Osteoblast (primary cell): ENCODE measurements around the gene HP. TPM values are rescaled to one million over a fixed set of nuclear protein-coding genes. Genes with fewer than 3 reads are reported as not detected.
A peak's percentile ranks its signal among the peaks of the same experiment; 100 is the strongest.

Source experiments
- DNase-seq: peaks from one replicate; pipeline ENCODE4 v3.0.0; 2011; ENCODE audit warnings: low spot score, mixed read lengths; ENCODE audit not compliant: insufficient read length; ENCODE audit errors: missing footprints
- H2AFZ ChIP-seq: 2 replicates; pipeline ENCODE4 v1.6.0; 2011; ENCODE audit warnings: mild to moderate bottlenecking, low read length
- H3K27ac ChIP-seq: 2 replicates; pipeline ENCODE4 v1.5.1; 2011; ENCODE audit warnings: mild to moderate bottlenecking, low read depth, low read length, moderate library complexity
- H3K27me3 ChIP-seq: 2 replicates; pipeline ENCODE4 v1.6.0; 2012; ENCODE audit warnings: mild to moderate bottlenecking, control low read depth, inconsistent platforms, low read length, moderate library complexity; ENCODE audit not compliant: insufficient read depth
- H3K36me3 ChIP-seq: 2 replicates; pipeline ENCODE4 v1.5.1; 2011; ENCODE audit warnings: mild to moderate bottlenecking, low read length, control low read depth, moderate library complexity; ENCODE audit not compliant: insufficient read depth
- H3K4me1 ChIP-seq: 2 replicates; pipeline ENCODE4 v1.5.1; 2011; ENCODE audit warnings: mild to moderate bottlenecking, low read length, control low read depth, moderate library complexity; ENCODE audit not compliant: insufficient read depth
- H3K4me2 ChIP-seq: 2 replicates; pipeline ENCODE4 v1.6.0; 2011; ENCODE audit warnings: mild to moderate bottlenecking, low read length; ENCODE audit not compliant: insufficient read depth
- H3K4me3 ChIP-seq: fragments of 200-600 bp; sonication (generic); 3 replicates; pipeline ENCODE4 v1.5.1; 2012; ENCODE audit warnings: mild to moderate bottlenecking, low read length, inconsistent platforms; ENCODE audit not compliant: insufficient read depth
- H3K79me2 ChIP-seq: 2 replicates; pipeline ENCODE4 v1.6.0; 2012; ENCODE audit warnings: mild to moderate bottlenecking, low read length, control low read depth, inconsistent platforms; ENCODE audit not compliant: insufficient read depth
- H3K9me3 ChIP-seq: 2 replicates; pipeline ENCODE4 v1.5.1; 2011; ENCODE audit warnings: low read depth, low read length, control low read depth
- H4K20me1 ChIP-seq: 2 replicates; pipeline ENCODE4 v1.6.0; 2012; ENCODE audit warnings: mild to moderate bottlenecking, low read length, control low read depth; ENCODE audit not compliant: insufficient read depth
- total RNA-seq: library from RNA; depleted of rRNA; stranded (reverse); fragments of >200 nt; gene quantifications from 2 replicates; pipeline ENCODE4 v1.2.3, GENCODE V29; 2012
- TF ChIP-seq, protein P1 (sequence below): IDR thresholded peaks from 2 replicates; pipeline ENCODE4 v1.5.1; 2011; ENCODE audit warnings: mild to moderate bottlenecking, low read depth, low read length, moderate library complexity; ENCODE audit errors: extremely low read depth

The HP gene
- total RNA-seq, 1 donor, result not detected

DNA sequence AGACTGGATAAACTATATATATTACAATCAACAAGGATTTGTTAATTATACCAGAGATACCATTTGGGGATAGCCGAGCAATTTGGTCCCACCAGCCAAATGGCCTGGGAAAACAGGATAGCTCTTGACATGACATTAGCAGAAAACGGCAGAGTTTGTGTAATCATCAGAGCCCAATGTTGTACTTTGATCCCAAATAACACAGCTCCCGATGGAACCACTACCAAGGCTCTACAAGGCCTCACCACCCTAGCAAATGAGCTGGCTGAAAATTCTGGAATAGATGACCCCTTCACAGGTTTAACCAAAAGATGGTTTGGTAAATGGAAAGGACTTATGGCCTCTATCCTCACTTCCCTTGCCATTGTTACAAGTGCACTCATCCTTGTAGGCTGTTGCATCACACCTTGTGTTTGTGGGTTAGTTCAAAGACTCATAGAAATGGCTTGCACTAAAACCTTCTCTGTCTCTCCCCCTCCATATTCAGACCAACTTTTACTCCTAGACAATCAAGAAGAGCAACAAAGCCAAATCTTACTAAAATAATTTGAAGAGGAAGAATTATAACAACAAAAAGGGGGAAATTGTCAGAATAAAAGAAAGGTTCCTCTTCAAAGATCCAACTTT, 29.6 kb downstream of the HP start:
- TF ChIP-seq, protein P1, sequence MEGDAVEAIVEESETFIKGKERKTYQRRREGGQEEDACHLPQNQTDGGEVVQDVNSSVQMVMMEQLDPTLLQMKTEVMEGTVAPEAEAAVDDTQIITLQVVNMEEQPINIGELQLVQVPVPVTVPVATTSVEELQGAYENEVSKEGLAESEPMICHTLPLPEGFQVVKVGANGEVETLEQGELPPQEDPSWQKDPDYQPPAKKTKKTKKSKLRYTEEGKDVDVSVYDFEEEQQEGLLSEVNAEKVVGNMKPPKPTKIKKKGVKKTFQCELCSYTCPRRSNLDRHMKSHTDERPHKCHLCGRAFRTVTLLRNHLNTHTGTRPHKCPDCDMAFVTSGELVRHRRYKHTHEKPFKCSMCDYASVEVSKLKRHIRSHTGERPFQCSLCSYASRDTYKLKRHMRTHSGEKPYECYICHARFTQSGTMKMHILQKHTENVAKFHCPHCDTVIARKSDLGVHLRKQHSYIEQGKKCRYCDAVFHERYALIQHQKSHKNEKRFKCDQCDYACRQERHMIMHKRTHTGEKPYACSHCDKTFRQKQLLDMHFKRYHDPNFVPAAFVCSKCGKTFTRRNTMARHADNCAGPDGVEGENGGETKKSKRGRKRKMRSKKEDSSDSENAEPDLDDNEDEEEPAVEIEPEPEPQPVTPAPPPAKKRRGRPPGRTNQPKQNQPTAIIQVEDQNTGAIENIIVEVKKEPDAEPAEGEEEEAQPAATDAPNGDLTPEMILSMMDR, result no peak
- no peak overlapping the region for H3K4me2 ChIP-seq
- no peak overlapping the region for H2AFZ ChIP-seq
- peaks cover 8% of the 10 kb centered on the region for H3K9me3 ChIP-seq
- no peak overlapping the region for H3K4me3 ChIP-seq
- H3K36me3 ChIP-seq, result peaks cover 40% of the 10 kb centered on the region
- DNase-seq, result no peak
- H3K27ac ChIP-seq, result no peak overlapping the region
- H3K27me3 ChIP-seq, result no peaks in the 10 kb centered on the region
- H3K4me1 ChIP-seq, result no peaks in the 10 kb centered on the region
- H4K20me1 ChIP-seq, result no peaks in the 10 kb centered on the region
- H3K79me2 ChIP-seq, result no peaks in the 10 kb centered on the region

DNA sequence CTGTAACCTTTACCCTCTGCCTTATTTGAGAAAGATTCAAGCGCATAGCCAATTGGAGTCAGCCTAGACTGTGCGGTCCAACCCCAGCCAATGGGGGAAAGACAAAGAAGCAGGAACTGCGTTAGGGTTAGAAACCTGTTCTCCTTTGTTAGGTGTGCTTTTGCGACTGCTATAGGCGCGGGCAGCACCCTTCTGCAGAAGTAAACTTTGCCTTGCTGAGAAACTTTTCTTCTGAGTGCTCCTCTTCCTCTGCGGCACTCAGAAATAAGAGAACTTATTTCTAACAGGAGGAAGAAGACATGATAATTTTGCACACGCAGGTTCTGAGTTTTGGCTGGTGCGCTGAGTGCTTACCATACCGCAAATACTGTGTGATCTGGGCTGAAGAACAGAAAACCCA, 30.1 kb downstream of the HP start:
- Histone ChIP-seq H3K4me1 (no peaks in the 10 kb centered on the region), H2AFZ (no peak overlapping the region), H3K9me3 (peaks cover 8% of the 10 kb centered on the region), H3K27ac (no peak overlapping the region), H3K79me2 (no peaks in the 10 kb centered on the region), H4K20me1 (no peaks in the 10 kb centered on the region), H3K4me2 (no peak overlapping the region), H3K4me3 (no peak overlapping the region), H3K27me3 (no peaks in the 10 kb centered on the region), H3K36me3 (peaks cover 45% of the 10 kb centered on the region)
- no peak for DNase-seq
- TF ChIP-seq, protein P1, result no peak

DNA sequence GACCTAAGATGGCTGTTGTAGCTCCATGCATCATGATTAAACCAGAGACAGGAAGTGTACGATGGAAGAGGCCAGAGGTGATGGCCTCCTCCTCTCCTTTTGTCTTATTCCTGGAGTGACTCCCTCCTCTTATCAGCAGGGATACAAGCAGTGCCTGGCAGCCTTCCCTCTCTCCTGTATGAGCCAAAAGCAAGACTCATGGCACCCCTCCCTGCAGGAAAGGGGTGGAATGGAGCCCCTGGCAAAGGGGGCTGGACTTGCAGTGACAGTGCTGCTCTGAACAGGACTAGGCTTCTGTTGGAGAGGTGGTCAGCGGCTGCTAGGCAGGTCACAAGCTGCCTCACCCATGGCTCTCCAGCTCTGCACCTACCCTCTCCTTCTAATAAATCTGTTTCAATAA, 30.7 kb downstream of the HP start:
- TF ChIP-seq, protein P1, result no peak
- Histone ChIP-seq H3K79me2 (peaks cover 4% of the 10 kb centered on the region), H3K4me2 (no peak overlapping the region), H3K9me3 (peaks cover 8% of the 10 kb centered on the region), H3K27me3 (no peaks in the 10 kb centered on the region), H2AFZ (no peak overlapping the region), H3K4me1 (no peaks in the 10 kb centered on the region), H3K4me3 (no peak overlapping the region), H4K20me1 (no peaks in the 10 kb centered on the region), H3K36me3 (peaks cover 50% of the 10 kb centered on the region), H3K27ac (no peak overlapping the region)
- DNase-seq, result peak; percentile 18

DNA sequence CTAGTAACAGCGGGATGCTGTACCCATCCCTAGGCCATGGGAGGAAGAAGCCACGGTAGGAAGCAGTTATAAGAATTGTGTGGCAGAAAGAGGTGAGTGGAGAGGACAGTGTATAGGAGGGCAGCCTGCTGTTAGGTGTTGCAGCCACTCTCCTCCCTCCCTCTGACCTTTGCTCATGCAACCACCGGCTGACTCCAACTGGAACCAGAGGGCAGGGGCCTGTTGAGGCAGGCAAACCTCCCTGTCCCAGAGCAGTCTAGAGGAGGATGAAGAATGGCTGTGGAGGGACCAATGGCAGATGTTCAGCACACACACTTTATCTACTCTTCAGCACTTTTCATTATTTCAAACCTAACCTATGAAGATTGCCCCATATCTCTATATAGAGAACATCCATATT, 36.9 kb downstream of the HP start:
- Histone ChIP-seq H3K36me3 (peaks cover 40% of the 10 kb centered on the region), H3K27ac (no peak overlapping the region), H3K4me3 (no peak overlapping the region), H4K20me1 (peaks cover 14% of the 10 kb centered on the region), H2AFZ (no peak overlapping the region), H3K4me1 (peaks cover 16% of the 10 kb centered on the region), H3K27me3 (no peaks in the 10 kb centered on the region), H3K4me2 (no peak overlapping the region), H3K79me2 (peaks cover 62% of the 10 kb centered on the region), H3K9me3 (no peaks in the 10 kb centered on the region)
- peak; percentile 19 for DNase-seq
- TF ChIP-seq, protein P1, result no peak
